Neural progenitor cell (in vitro differentiated cells): ENCODE data around the gene DLK1.

Source experiments
- EZH2 ChIP-seq: fragments of 200-600 bp; sonication (generic); IDR thresholded peaks from 2 replicates; pipeline ENCODE4 v1.6.1; 2017; ENCODE audit warnings: antibody characterized with exemption, mild to moderate bottlenecking, moderate library complexity
- TF ChIP-seq, protein P1 (sequence below): fragments of 200-600 bp; sonication (generic); IDR thresholded peaks from 2 replicates; pipeline ENCODE4 v1.5.1; 2017; ENCODE audit warnings: antibody characterized with exemption, mild to moderate bottlenecking

DNA sequence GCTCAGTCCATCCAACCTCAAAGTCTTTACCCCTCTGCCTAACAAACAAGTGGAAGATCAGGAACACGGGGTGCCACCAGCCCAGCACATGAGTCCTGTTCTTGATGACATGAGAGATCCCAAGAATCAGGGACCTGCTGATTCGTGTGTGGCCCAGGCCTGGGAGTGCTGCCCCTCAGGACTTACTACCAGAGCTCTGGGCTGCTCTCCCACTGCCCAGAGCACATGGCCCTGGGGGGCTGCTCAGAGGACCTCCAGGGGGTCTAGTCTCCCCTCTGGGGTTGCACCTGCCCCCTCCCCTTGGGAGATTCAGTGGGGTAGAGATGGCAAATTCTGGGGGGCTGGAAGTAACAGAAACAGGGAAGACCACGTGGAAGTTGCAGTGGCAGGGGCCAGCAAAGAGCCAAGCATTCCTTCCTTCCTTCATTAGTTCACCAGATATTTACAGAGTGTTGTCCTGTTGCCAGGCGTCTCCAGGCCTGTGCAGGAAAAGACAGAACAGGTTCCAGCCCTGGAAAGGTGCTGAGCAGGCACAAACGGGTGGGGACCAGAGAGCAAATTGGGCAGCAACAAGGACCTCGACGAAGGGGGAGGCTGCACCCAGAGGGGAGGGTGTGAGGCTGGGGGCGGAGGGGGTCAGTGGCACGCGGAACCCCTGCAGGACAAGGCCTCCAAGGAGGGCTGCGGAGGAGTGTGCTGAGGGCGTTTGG lies 54.1 kb downstream of the DLK1 start:
- TF ChIP-seq, protein P1, sequence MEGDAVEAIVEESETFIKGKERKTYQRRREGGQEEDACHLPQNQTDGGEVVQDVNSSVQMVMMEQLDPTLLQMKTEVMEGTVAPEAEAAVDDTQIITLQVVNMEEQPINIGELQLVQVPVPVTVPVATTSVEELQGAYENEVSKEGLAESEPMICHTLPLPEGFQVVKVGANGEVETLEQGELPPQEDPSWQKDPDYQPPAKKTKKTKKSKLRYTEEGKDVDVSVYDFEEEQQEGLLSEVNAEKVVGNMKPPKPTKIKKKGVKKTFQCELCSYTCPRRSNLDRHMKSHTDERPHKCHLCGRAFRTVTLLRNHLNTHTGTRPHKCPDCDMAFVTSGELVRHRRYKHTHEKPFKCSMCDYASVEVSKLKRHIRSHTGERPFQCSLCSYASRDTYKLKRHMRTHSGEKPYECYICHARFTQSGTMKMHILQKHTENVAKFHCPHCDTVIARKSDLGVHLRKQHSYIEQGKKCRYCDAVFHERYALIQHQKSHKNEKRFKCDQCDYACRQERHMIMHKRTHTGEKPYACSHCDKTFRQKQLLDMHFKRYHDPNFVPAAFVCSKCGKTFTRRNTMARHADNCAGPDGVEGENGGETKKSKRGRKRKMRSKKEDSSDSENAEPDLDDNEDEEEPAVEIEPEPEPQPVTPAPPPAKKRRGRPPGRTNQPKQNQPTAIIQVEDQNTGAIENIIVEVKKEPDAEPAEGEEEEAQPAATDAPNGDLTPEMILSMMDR, result no peak
- no peak for TF ChIP-seq EZH2
